HG03103 (cell line): Measurements from ENCODE around the gene ERC1.
"Not testable (repeated sequence)": the region's sequence is repeated elsewhere in the genome, so short reads cannot be mapped to it uniquely, and the experiment has no call there.

Experiments used
- ATAC-seq: cut with Tn5 transposase; IDR thresholded peaks from one replicate; pipeline ENCODE4 v1.9.1; 2021; ENCODE audit warnings: low read depth; ENCODE audit not compliant: unreplicated experiment

ERC1 gene

DNA sequence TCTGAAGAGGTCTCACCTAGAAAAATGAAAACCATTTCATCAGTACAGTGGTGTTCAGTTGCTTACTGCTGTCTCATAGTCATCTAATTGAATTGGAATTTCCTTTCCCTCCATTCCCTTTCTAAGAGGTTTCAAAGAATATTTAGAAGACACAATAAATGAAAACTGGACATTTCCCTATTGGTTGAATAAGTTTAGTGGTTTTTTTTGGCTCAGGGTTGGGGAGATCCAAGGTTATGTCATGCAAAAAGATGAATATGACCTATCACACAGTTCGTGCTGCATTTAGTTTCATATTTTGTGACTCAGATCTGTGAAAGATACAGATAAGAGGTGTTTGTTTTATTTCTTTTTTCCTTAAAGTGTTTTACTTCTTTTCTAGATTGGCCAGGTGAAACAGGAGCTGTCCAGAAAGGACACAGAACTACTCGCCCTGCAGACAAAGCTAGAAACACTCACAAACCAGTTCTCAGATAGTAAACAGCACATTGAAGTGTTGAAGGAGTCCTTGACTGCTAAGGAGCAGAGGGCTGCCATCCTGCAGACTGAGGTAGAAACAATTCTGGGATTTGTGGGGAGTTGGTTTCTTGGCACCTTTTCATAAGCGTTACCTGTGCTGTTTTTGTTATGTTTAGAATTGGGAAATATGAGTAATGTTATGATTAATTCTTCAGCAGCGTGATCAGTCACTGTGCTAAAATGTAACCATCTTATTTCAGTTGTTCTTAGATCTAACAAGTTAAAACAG is 124.6 kb downstream of the ERC1 start:
- no peak for ATAC-seq

DNA sequence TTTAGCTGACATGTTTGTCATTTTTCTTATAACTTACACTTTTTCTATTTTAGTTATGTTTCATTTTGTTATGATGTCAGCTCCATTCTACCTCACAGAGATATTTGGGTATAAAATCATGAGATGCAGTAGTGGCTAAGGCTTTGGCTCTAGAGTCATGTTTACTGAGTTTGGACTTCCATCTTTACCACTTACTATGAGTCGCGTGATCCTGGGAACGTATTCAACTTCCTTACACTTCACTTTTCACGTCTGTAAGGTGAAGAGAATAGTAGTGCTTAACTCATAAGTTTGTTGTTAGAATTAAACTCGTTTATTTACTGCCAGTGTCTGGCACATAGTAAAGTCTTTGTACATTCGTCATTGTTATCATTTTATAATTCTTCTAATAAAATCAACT is 126.3 kb downstream of the ERC1 start:
- no peak for ATAC-seq

DNA sequence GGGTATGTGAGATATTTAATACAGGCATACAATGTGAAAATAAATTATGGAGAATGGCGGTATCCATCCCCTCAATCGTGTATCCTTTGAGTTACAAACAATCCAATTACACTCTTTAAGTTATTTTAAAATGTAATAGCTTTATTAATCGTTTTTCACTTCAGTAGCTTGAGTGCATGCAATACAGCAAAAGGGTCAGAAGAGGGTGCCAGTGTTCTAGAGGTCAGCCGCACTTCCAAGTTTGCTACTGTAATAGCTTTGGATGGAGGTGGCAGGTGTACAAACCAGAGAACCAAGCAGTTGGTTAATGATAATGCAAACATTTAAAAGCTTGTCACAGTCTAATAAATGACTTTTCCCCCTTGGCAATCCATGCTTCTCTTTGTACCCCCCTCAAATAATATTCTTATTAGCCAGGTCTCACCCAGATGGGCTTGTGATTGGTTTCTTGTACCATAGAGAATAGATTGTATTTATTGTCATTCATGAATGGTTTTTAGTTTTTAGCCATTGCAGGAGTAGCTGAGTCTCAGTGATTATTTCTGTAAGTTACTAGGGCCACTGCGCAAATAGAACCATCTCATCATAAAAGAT is 127.0 kb downstream of the ERC1 start:
- ATAC-seq = no peak

DNA sequence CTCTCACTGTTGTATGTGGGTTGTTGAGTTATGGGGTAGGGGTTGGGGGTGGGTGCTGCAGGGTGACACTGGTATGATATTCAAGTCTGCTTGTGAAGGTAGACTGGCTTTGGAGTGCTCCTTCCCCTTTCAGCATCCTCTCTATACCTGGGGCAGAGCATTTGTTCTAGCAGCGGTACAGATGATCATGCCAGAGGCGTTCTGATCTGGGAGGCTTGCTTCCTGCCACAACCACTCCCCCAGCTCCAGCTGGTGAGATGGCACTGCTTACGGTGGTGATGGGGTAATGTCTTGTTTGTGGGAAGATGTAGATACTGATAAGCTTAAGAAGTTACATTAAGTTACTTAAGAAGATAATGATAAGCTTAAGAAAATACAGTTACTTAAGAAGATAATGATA is 131.8 kb downstream of the ERC1 start:
- ATAC-seq = no peak

DNA sequence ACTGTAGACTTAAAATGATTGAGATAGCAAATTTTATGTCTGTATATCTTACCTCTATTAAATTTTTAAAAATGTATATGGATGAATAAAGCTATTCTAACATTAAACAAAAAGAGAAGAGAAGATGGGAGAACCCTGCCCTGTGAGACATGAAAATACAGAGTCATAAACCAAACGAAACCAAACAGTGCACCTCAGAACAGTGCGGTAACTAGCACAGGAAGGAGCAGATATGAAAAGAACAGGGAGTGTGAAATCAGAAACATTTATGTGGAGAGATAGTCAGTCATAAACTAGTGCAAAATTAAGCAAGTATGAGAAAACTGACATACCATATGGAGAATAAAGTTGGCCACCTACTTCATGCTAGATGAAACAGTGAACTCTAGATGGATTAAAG is 135.1 kb downstream of the ERC1 start:
- ATAC-seq = no peak

DNA sequence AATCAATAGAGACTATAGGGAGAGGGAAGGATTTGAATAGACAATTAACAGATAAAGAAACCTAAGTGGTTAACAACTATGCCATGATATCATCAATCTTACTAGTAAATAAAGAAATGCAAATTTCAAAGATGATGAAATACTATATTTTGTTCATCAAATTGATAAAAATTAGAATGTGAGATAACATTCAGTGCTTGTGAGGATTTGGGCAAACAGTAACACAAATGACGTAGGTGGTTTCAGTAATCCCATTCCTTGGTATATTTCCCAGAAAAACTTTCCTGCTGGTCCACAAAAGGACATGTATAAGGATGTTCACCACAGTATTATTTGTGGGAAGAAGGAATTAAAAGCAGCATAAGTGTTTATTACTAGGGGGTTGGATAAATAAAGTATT is 136.0 kb downstream of the ERC1 start:
- no peak for ATAC-seq

DNA sequence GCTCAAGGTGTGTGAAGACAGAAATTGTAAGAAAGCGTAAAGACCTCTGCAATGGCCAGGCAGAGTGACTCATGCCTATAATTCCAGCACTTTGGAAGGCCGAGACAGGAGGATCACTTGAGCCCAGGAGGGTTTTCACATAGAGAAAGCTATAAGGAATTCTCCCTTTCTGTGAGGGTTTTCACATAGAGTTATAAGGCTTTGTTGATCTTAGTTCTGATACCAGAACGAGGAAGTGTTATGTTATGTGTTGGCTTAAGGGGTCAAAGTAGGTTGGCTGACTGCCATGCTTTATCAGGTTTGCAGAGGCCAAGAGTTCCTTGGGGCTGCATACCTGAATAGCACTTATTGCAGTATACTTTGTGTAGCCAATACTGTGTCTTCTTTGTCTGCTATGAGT is 139.1 kb downstream of the ERC1 start:
- no peak for ATAC-seq

DNA sequence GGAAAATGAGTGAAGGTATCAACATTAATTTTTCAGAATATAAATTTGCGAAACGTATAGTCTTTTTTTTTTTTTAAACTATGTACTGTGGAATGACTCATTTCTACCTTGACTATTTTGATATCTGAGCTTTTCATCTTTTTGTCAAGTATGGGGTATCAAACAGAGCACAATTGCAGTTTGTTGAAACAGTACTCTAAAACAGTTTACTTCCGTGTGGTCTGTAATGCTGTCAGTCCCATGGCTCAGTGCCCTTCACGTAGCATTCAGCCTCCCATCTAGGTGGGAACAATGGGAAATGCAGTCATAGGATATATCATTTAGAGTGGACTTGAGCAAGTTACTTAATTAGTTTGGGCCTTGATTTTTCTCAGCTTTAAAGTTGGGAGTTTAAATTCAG is 139.5 kb downstream of the ERC1 start:
- no peak for ATAC-seq

DNA sequence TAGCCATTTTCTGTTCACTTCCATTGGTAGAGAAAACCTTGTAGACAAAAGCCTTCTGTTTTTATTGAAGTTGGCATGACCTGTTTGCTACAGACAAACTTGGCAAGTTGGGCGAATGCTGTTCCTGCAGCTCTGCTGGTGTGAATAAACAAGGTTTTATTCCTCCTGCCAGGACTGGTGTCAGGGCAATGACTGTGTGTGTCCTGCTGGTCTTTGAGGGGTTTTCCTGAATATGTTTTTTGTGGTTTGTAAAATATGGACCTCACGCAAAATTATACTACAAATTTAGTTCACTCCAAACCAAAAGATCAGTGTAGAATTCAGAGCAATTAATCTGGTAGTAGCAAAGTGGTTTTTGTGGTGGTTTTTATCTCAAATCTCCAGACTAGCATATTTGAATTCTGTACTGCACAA is 140.8 kb downstream of the ERC1 start:
- no peak for ATAC-seq

DNA sequence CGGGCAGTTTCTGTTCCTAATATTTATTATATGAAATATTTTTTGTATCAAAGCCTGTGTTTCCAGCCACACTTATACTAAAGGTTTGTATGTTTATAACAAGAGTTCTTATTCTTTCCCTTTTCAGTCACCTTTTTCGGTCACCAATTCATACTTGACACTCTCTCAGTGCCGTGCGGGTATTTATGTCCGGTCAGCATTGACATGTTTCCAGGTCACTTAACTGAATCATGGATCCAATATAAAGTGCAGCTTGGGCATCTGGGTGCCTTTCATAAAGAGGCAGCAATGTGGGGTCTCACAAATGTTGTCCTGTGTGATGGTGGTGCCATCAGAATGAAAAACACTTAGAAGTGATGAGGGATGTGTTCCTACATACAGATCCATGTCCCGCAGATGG is 141.3 kb downstream of the ERC1 start:
- no peak for ATAC-seq

DNA sequence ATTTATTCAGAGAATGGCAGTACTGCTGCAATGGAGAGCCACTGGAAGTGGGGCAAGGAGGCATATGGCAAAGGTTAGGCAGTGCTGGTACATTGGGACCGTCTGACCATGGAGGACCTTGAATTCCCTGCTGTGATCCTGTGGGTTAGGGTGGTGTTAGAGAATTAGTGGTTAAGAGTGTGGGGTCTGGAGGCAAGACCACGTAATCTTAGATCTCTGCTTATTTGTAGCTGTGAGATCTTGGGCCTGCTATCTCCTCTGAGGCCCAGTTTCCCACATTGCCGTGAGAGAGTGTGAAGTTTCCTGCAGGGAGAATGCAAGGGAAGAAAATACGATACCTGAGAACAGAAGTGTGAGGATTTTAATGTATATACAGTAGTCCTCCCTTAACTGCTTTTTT is 147.7 kb downstream of the ERC1 start:
- ATAC-seq = no peak

DNA sequence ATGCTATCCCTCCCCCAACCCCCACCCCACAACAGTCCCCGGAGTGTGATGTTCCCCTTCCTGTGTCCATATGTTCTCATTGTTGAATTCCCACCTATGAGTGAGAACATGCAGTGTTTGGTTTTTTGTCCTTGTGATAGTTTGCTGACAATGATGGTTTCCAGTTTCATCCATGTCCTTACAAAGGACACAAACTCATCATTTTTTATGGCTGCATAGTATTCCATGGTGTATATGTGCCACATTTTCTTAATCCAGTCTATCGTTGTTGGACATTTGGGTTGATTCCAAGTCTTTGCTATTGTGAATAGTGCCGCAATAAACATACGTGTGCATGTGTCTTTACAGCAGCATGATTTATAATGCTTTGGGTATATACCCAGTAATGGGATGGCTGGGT is 155.7 kb downstream of the ERC1 start:
- not testable (repeated sequence) for ATAC-seq

DNA sequence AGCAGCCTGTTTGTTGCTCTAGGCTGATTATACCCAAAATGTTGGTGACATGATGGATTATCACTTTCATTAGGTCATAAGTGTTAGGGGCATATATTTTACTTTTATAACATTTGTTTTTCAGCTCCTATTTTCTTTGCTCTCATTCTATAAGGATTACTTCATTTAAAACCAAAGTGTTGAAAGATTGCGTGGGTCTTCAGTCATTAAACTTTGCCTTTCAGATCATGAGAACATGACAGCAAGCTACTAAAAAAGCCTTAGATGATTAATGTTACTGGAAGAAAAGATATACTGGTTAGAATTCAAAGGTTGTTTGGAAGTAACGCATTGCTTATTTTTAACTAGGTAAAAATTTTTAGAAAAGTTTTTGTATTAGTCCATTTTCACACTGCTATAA is 156.8 kb downstream of the ERC1 start:
- ATAC-seq = no peak

DNA sequence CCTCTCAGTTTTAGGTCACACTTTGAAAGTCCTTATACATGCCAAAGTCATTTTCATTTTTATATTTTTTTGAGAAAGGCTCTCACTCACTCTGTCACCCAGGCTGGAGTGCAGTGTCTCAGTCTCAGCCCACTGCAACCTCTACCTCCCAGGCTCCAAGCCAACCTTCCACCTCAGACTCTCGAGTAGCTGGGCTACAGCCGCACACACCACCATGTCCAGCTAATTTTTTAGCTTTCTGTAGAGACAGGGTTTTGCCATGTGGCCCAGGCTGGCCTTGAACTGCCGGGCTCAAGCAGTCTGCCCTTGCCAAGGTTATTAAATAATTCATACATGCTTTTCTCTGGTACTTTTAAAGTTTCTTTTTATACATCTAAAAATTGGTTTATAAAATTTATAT is 166.0 kb downstream of the ERC1 start:
- no peak for ATAC-seq

DNA sequence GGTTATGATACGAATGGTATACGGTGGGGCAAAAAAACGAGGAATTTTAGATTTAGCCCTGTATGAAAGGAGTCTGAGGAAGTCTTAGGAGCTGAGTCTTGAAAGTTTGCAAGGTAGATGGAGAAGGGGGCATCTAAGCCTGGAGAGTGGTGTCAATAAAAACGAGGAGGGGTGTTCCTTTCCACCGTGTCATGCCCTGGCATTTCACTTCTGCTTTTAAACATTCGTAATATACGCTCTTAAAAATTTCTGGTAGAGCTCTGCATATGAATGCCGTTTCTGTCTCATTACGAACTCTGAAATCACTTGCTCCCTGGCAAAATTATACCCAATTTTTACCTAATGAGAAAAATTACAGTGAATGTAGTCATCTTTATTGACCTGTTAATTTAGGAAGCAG is 170.2 kb downstream of the ERC1 start:
- no peak for ATAC-seq

DNA sequence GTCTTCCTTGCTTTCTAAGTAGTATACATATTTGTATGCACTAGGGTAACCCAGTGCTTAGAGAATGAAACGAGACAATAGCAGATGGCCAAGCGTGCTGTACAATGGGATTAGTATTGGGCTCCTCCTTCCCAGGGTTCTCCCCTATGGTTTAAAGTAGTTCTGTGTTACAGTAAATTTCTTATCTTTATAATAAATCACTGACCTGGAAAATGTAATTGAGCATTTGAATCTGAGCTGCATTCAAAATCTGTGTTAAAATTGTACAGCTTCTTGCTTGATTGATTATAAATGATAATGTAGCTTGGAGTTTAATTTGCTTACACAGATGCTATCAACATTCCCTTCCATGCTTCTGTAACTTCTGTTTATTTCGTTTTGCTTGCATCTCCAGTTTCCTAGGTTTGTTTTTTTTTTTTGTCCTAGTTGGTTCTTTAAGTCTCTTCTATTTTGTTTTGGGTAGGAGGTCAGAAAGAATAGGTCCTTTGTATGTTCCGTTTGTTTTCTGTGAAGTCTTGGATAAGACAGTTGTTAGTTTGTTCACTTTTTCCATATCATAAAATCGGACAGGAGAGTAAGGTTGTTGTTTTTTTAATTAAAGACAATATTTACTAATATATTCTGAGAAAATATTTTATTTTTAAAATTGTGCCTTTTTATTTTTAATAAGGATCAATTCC is 171.2 kb downstream of the ERC1 start:
- no peak for ATAC-seq

DNA sequence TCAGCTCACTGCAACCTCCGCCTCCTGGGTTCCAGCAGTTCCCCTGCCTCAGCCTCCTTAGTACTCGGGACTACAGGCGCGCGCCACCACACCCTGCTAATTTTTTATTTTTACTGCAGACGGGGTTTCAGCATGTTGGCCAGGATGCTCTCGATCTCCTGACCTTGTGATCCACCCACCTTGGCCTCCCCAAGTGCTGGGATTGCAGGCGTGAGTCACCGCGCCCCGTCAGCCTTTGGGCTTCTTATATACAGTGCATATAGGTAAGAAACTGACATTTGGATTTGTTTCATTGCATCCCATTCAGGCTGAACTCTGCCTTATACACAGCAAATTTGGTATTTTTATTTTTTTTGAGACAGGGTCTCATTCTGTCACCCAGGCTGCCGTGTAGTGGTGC is 176.8 kb downstream of the ERC1 start:
- ATAC-seq = no peak

DNA sequence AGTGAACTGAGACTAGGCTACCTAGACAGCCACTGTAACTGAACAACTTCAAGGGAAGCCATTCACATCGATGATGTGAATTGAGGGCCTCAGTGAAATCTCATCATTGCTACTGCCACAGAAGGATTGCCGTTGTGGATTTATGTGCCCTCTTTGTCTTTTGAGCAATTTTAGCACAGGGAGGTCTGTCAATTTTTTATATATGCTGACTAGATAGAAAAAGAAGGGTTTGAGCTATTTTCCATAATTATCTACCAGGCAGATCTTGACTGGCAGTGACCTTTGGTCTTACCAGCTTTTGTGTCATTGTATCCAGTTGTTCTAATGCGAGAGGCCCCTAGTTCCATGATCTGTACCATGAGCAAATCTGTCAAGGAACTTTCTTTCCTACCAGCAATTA is 179.4 kb downstream of the ERC1 start:
- no peak for ATAC-seq

DNA sequence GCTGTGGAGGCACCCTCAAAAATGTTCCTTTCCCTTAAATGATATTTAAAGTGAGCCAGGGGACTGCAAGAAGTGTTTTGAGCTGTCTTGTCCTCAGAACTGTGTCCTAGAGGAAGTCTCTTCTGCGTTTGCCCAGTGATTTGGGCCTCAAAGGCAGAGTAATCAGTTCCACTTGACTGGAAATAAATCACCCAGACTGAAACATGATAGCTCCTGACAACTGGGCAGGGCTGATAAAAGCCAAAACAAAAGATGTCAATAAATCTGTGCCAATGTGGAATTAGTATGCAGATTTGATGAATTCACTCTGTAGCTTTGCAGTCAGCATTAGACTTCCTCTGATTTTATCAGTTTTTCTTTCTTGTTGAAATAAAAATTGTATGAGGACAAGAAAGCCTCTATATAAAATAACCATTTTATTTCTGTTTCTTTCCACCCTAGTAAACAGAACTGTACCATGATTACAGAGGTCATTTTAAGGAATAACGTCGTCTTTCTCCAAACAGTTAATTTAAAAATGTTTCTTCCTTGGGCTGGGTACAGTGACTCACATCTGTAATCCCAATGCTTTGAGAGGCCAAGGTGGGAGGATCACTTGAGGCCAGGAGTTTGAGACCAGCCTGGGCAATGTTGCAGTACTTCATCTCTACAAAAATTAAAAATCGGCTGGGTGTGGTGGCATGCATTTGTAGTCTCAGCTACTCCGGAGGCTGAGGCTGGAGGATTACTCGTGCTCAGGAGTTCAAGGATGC is 180.8 kb downstream of the ERC1 start:
- ATAC-seq = no peak

DNA sequence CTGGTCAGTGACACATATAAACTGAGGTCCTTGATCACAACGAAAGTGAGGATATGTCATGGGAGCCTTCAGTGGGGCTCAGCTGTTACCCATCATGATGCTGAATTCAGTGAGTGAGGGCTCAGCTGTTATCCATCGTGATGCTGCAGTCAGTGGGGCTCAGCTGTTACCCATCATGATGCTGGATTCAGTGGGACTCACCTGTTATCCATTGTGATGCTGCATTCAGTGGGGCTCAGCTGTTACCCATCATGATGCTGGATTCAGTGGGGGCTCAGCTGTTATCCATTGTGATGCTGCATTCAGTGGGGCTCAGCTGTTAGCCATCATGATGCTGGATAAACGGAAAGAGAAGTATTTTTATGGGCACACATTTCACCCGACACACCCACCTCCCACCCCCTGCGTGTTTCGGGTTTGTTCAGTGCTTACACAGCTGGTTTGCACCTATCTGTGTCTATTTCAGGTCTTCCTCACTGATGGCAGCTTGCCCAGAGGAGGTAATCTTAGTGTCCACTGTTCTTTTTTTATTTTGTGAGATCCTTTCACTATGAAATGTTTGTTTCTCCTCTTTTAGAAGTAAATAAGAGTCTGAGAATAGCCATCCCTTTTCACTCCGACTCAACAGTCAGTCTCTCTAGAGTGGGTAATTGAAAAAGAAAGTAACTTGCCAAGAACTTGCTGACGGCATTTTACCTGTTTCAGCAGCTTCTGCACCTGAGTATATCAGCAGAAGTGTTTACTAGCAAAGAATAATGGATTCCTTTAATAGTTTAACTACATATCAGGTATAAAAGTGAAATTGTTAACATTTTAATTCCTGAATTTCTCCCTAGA is 183.0 kb downstream of the ERC1 start:
- ATAC-seq = no peak

DNA sequence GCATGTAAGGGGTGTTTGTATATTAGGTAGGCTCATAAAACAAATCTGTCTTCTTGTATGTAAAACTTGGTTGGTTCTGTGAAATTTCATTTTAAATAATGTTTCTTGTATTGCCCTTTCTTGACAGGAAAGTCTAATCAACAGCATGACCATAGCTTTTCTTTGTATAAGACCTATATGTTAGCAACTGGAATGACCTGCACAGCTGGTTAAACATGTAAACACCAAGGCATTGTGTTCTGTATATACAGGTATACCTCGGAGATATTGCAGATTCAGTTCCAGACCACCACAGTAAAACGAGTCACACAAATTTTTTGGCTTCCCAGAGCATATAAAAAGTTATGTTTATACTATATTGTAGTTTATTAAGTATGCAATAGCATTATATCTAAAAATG is 183.6 kb downstream of the ERC1 start:
- ATAC-seq = no peak
